Aorta (tissue), 5 donors: ENCODE measurements around the gene PDK3. TPM values are rescaled to one million over a fixed set of nuclear protein-coding genes. Genes with fewer than 3 reads are reported as not detected.

Experiments
- ATAC-seq: fragments of 200-7000 bp; cut with Tn5 transposase; one replicate; pipeline ENCODE4 v1.9.1; 2022; ENCODE audit warnings: moderate library complexity; ENCODE audit not compliant: low FRiP score
- DNase-seq, 2 donors: peaks; one replicate each; pipeline ENCODE4 v3.0.0-alpha.2; 2020
- H3K27ac ChIP-seq, 2 donors: one replicate each; pipeline ENCODE4 v1.5.1; 2013; ENCODE audit warnings: low read length in 2 of 2, mild to moderate bottlenecking in 2 of 2, moderate library complexity in 2 of 2, control low read depth in 1 of 2, inconsistent platforms in 1 of 2, low read depth in 1 of 2
- H3K27me3 ChIP-seq, 2 donors: one replicate each; pipeline ENCODE4 v1.6.1; 2013; ENCODE audit warnings: control low read depth in 1 of 2, low read length in 1 of 2, mild to moderate bottlenecking in 1 of 2, moderate library complexity in 1 of 2; ENCODE audit not compliant: insufficient read depth in 2 of 2, control insufficient read depth in 1 of 2
- H3K36me3 ChIP-seq, 2 donors: one replicate each; pipeline ENCODE4 v1.6.1; 2013; ENCODE audit warnings: control low read depth in 1 of 2, low read length in 1 of 2, mild to moderate bottlenecking in 1 of 2; ENCODE audit not compliant: insufficient read depth in 2 of 2, control insufficient read depth in 1 of 2
- H3K4me1 ChIP-seq, 2 donors: one replicate each; pipeline ENCODE4 v1.6.1; 2013; ENCODE audit warnings: low read length in 2 of 2, control low read depth in 1 of 2, mild to moderate bottlenecking in 1 of 2, moderate library complexity in 1 of 2; ENCODE audit not compliant: insufficient read depth in 2 of 2, control insufficient read depth in 1 of 2
- H3K4me3 ChIP-seq, 2 donors: one replicate each; pipeline ENCODE4 v1.5.1; 2013; ENCODE audit warnings: low read length in 2 of 2, control low read depth in 1 of 2, mild to moderate bottlenecking in 1 of 2
- H3K9me3 ChIP-seq: one replicate; pipeline ENCODE4 v1.6.1; 2013; ENCODE audit warnings: mild to moderate bottlenecking, low read length; ENCODE audit not compliant: control insufficient read depth
- WGBS, 2 donors: extraction: QIAGEN DNeasy Blood & Tissue Kit; methylation state at CpG; one replicate each; pipeline ENCODE4 v1.1.7; 2013; 5-methylcytosine and 5-hydroxymethylcytosine counted together
- intact Hi-C, 2 donors: fragments of 100-400 bp; cut with DNase I; formaldehyde crosslinking; loops; one replicate each; pipeline versions ENCODE4 v1.14.2 to v1.15.0; 2022
- polyA plus RNA-seq, 2 donors: library from polyadenylated mRNA; stranded (reverse); fragments of 200-250 nt; gene quantifications; one replicate each; pipeline ENCODE4 v1.2.3, GENCODE V29; 2013
- total RNA-seq, 2 donors: library from RNA; stranded (reverse); fragmentation: NEBNext Ultra II Directional; extraction: Animal tissue kit (Norgen Biotek cat#: 25700); gene quantifications; one replicate each; pipeline ENCODE4 v1.2.1, GENCODE V29; 2021
- donor health status: healthy with polysubstance abuse.
- donor health status: Bipolar disorder and iron deficiency.
- donor health status: DM: no; HTN: no; CAD: no.
- donor health status: DM: no; HTN: no; CAD: no.
- donor health status: DM: yes; HTN: yes; CAD: no.

PDK3 gene
- total and polyA plus RNA-seq, 4 donors, result 15.4 to 119 (median 46.0) TPM

GRCh38 chrX:24506082-24506481 lies 41.0 kb downstream of the PDK3 start:
- WGBS, 2 donors, result 73 to 78% methylated on average over 1 of the region's 1 CpG
- Histone ChIP-seq H3K4me1 (no peaks in the 10 kb centered on the region), H3K4me3 (no peak overlapping the region), H3K27ac (no peak overlapping the region), H3K27me3 (no peaks in the 10 kb centered on the region), H3K36me3 (peaks cover 3 to 5% of the 10 kb centered on the region in 2 donors), H3K9me3 (no peaks in the 10 kb centered on the region)
- intact Hi-C loops, result loop anchor here in 1 of 2 donors (10.0 kb wide), 1 partner anchor 189 kb away; the partner anchor contains the start of gene POLA1
- DNase-seq, result no peak
- ATAC-seq, result no peak

- Histone ChIP-seq H3K4me3 (no peak overlapping the region), H3K9me3 (no peaks in the 10 kb centered on the region), H3K27me3 (no peaks in the 10 kb centered on the region), H3K4me1 (no peaks in the 10 kb centered on the region), H3K36me3 (peaks cover 3 to 5% of the 10 kb centered on the region in 2 donors), H3K27ac (no peak overlapping the region)
- ATAC-seq (no peak), DNase-seq (no peak)
- 84 to 90% methylated on average over 8 of the region's 8 CpGs for WGBS, 2 donors
- intact Hi-C loops, result loop anchor here in 1 of 2 donors (10.0 kb wide), 1 partner anchor 186 kb away; the partner anchor contains the start of gene POLA1
Measured at GRCh38 chrX:24508375-24508774, 43.3 kb downstream of the PDK3 start.

GRCh38 chrX:24513416-24513815 lies 48.3 kb downstream of the PDK3 start:
- 64 to 72% methylated on average over 5 of the region's 5 CpGs for WGBS, 2 donors
- no peak overlapping the region for H3K27ac ChIP-seq
- intact Hi-C loops, result no loop called here

GRCh38 chrX:24515447-24515846 lies 50.4 kb downstream of the PDK3 start:
- H3K27ac ChIP-seq, result no peak overlapping the region
- no peak for DNase-seq
- no peaks in the 10 kb centered on the region for H3K36me3 ChIP-seq
- no peaks in the 10 kb centered on the region for H3K27me3 ChIP-seq
- WGBS, 2 donors, result 42 to 48% methylated on average over 4 of the region's 4 CpGs
- intact Hi-C loops, result no loop called here
- ATAC-seq, result no peak
- H3K4me3 ChIP-seq, result no peak overlapping the region
- no peaks in the 10 kb centered on the region for H3K4me1 ChIP-seq
- H3K9me3 ChIP-seq, result no peaks in the 10 kb centered on the region

More at GRCh38 chrX:24513416-24513815, 48.3 kb downstream of the PDK3 start:
- H3K4me1 ChIP-seq, result no peaks in the 10 kb centered on the region
- no peaks in the 10 kb centered on the region for H3K27me3 ChIP-seq
- H3K4me3 ChIP-seq, result no peak overlapping the region
- ATAC-seq (no peak), DNase-seq (no peak)
- peaks cover 0 to 3% of the 10 kb centered on the region in 2 donors for H3K36me3 ChIP-seq
- no peaks in the 10 kb centered on the region for H3K9me3 ChIP-seq

- Histone ChIP-seq H3K27me3 (no peaks in the 10 kb centered on the region), H3K4me3 (no peak overlapping the region), H3K36me3 (no peaks in the 10 kb centered on the region), H3K4me1 (no peaks in the 10 kb centered on the region), H3K27ac (no peak overlapping the region), H3K9me3 (no peaks in the 10 kb centered on the region)
- ATAC-seq (no peak), DNase-seq (no peak)
- WGBS, 2 donors, result 72 to 88% methylated on average over 2 of the region's 2 CpGs
- intact Hi-C loops, result no loop called here
Measured at GRCh38 chrX:24520472-24520871, 55.4 kb downstream of the PDK3 start.

GRCh38 chrX:24525455-24525854 lies 60.4 kb downstream of the PDK3 start:
- no peak for ATAC-seq
- no peak for DNase-seq
- Histone ChIP-seq H3K4me3 (no peak overlapping the region), H3K4me1 (no peaks in the 10 kb centered on the region), H3K27ac (no peak overlapping the region), H3K27me3 (no peaks in the 10 kb centered on the region), H3K9me3 (no peaks in the 10 kb centered on the region), H3K36me3 (peaks cover 0 to 5% of the 10 kb centered on the region in 2 donors)
- WGBS, 2 donors, result 73 to 88% methylated on average over 2 of the region's 2 CpGs
- intact Hi-C loops, result no loop called here

GRCh38 chrX:24526616-24527015 lies 61.5 kb downstream of the PDK3 start:
- no peak overlapping the region for H3K4me3 ChIP-seq
- intact Hi-C loops, result no loop called here
- ATAC-seq (no peak), DNase-seq (no peak)
- H3K27me3 ChIP-seq, result no peaks in the 10 kb centered on the region
- H3K36me3 ChIP-seq, result peaks cover 0 to 5% of the 10 kb centered on the region in 2 donors
- WGBS, 2 donors, result 68 to 94% methylated on average over 2 of the region's 2 CpGs
- no peaks in the 10 kb centered on the region for H3K9me3 ChIP-seq
- H3K27ac ChIP-seq, result no peak overlapping the region
- H3K4me1 ChIP-seq, result no peaks in the 10 kb centered on the region

GRCh38 chrX:24528605-24529004 lies 63.5 kb downstream of the PDK3 start:
- H3K4me1 ChIP-seq, result no peaks in the 10 kb centered on the region
- no peaks in the 10 kb centered on the region for H3K9me3 ChIP-seq
- no peak for DNase-seq
- ATAC-seq, result no peak
- 40 to 44% methylated on average over 1 of the region's 1 CpG for WGBS, 2 donors
- H3K27ac ChIP-seq, result no peak overlapping the region
- intact Hi-C loops, result no loop called here
- no peaks in the 10 kb centered on the region for H3K27me3 ChIP-seq
- H3K4me3 ChIP-seq, result no peak overlapping the region
- peaks cover 4 to 5% of the 10 kb centered on the region in 2 donors for H3K36me3 ChIP-seq

GRCh38 chrX:24536551-24536950 lies 71.5 kb downstream of the PDK3 start:
- peaks cover 4% of the 10 kb centered on the region in 2 donors for H3K36me3 ChIP-seq
- H3K27ac ChIP-seq, result no peak overlapping the region
- H3K4me3 ChIP-seq, result no peak overlapping the region
- no peaks in the 10 kb centered on the region for H3K4me1 ChIP-seq
- ATAC-seq (no peak), DNase-seq (no peak)
- intact Hi-C loops, result no loop called here
- no peaks in the 10 kb centered on the region for H3K9me3 ChIP-seq
- no peaks in the 10 kb centered on the region for H3K27me3 ChIP-seq
